Peyer's patch (tissue), 4 donors: ENCODE results near the gene ZBP1. TPM values are rescaled to one million over a fixed set of nuclear protein-coding genes. Genes with fewer than 3 reads are reported as not detected.

ENCODE experiments used
- DNase-seq, 3 donors: peaks; one replicate each; pipeline ENCODE4 v3.0.0-alpha.2; 2017 to 2019
- H3K27ac ChIP-seq, 4 donors: fragments of 200-600 bp; sonication (generic); one replicate each; pipeline ENCODE4 v1.5.1; 2016 to 2019
- H3K27me3 ChIP-seq, 2 donors: fragments of 200-600 bp; sonication (generic); one replicate each; pipeline ENCODE4 v1.5.1; 2019
- H3K36me3 ChIP-seq, 3 donors: fragments of 200-600 bp; sonication (generic); one replicate each; pipeline ENCODE4 v1.5.1; 2016 to 2019
- H3K4me1 ChIP-seq, 4 donors: fragments of 200-600 bp; sonication (generic); one replicate each; pipeline ENCODE4 v1.5.1; 2016 to 2019
- H3K4me3 ChIP-seq, 4 donors: fragments of 200-600 bp; sonication (generic); 1 replicate in 3 of 4; 2 replicates in 1 of 4; pipeline ENCODE4 v1.5.1; 2016 to 2019; ENCODE audit warnings: mild to moderate bottlenecking in 1 of 4
- H3K9me3 ChIP-seq, 4 donors: fragments of 200-600 bp; sonication (generic); one replicate each; pipeline ENCODE4 v1.5.1; 2016 to 2019; ENCODE audit warnings: mild to moderate bottlenecking in 1 of 4
- POLR2A ChIP-seq, 2 donors: fragments of 450-650 bp; IDR thresholded peaks; one replicate each; pipeline ENCODE4 v1.5.1; 2017; ENCODE audit warnings: antibody characterized with exemption in 2 of 2, mild to moderate bottlenecking in 2 of 2, moderate library complexity in 2 of 2
- total RNA-seq, 4 donors: library from RNA; depleted of rRNA; stranded (reverse); fragments of >200 nt; gene quantifications; one replicate each; pipeline ENCODE4 v1.1.0, GENCODE V29; 2016
- TF ChIP-seq, protein P1 (sequence below), 6 experiments: fragments of 450-650 bp in 4 of 6; fragments of 200-600 bp in 2 of 6; sonication (generic) in 1 of 6; IDR thresholded peaks; one replicate each; pipeline ENCODE4 v1.5.1; 2017 to 2019; ENCODE audit warnings: antibody characterized with exemption in 6 of 6, mild to moderate bottlenecking in 3 of 6, moderate library complexity in 1 of 6

ZBP1 gene
- total RNA-seq, 4 donors from 2014 or later: 2.3 to 14.0 (median 9.8) TPM; not detected in 1

DNA sequence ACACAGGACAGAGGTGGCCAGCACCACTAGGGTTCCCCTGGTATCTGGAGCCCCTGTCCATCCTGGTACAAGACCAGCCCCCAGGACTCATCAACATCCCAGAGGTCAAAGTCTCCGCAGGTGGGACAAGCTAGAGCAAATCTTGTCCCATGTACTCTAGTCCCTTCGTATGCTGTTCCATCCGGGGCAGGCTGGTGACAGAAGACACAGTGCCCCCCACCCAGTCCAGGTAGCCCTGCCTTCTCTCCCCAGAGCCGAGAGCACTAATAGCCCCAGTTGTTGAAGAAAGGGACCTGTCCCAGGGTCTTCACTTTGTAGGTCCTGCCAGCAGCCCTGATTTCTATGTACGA lies 38.2 kb downstream of the ZBP1 start:
- H3K27ac ChIP-seq: peak overlapping the region in 3 of 4 donors; percentile 32 to 88 (median 83)
- peak in 1 of 3 donors; percentile 44 for DNase-seq
- peaks cover 0 to 40% (median 0%) of the 10 kb centered on the region in 4 donors for H3K4me1 ChIP-seq
- H3K36me3 ChIP-seq: no peaks in the 10 kb centered on the region
- TF ChIP-seq POLR2A (IDR thresholded peaks at IDR 0.05): no peak
- TF ChIP-seq, protein P1, sequence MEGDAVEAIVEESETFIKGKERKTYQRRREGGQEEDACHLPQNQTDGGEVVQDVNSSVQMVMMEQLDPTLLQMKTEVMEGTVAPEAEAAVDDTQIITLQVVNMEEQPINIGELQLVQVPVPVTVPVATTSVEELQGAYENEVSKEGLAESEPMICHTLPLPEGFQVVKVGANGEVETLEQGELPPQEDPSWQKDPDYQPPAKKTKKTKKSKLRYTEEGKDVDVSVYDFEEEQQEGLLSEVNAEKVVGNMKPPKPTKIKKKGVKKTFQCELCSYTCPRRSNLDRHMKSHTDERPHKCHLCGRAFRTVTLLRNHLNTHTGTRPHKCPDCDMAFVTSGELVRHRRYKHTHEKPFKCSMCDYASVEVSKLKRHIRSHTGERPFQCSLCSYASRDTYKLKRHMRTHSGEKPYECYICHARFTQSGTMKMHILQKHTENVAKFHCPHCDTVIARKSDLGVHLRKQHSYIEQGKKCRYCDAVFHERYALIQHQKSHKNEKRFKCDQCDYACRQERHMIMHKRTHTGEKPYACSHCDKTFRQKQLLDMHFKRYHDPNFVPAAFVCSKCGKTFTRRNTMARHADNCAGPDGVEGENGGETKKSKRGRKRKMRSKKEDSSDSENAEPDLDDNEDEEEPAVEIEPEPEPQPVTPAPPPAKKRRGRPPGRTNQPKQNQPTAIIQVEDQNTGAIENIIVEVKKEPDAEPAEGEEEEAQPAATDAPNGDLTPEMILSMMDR (IDR thresholded peaks at IDR 0.05): no peak
- peak overlapping the region in 1 of 4 donors; percentile 39 for H3K4me3 ChIP-seq
- H3K27me3 ChIP-seq: no peaks in the 10 kb centered on the region
- no peaks in the 10 kb centered on the region for H3K9me3 ChIP-seq

DNA sequence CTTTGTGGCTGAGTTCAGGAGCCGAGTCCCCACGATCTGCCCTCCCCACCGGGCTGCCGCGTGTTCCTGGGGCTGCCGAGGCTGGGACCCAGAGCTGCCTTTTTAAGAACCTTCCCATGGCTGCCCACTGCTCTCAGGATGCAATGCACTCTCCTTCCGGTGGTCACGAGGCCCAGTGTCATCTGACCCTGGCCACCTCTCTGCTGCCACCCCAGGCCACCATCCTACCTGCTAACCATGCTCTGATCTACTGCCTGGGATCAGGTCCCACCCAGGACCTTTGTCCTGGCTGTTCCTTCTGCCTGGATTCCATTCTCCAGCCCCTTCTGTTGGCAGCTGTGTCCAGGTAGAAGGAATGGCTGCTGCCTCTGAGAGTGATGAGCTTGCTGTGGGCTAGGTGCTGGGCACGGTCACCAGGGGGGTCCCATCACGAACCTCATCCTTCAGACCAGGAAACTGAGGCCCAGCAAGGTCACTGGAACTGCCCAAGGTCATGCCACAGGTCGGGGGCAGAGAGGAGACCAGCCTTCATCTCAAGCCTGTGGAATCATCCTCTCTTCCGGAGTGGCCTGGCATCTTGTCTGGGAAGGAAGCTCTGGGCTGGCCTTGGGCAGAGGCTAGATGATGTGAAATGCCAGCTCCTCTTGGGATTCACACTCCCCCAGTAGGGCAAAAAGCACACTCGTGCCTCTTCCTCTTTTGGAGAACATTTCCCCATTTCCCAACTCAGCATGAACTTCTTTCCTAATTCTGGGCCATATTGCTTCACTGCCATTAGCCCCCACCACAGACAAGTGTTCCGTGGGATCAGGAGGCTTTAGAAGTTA lies 38.8 kb downstream of the ZBP1 start:
- DNase-seq: peak in 1 of 3 donors; percentile 66
- H3K4me1 ChIP-seq: peaks cover 0 to 40% (median 0%) of the 10 kb centered on the region in 4 donors
- H3K9me3 ChIP-seq: no peaks in the 10 kb centered on the region
- no peaks in the 10 kb centered on the region for H3K36me3 ChIP-seq
- H3K27me3 ChIP-seq: no peaks in the 10 kb centered on the region
- TF ChIP-seq POLR2A (IDR thresholded peaks at IDR 0.05): peak in 1 of 2 donors; percentile 37
- TF ChIP-seq, protein P1 (IDR thresholded peaks at IDR 0.05): peak in 2 of 6 experiments; percentile 23 to 41
- H3K27ac ChIP-seq: peak overlapping the region in 3 of 4 donors; percentile 32 to 88 (median 83)
- peak overlapping the region in 1 of 4 donors; percentile 39 for H3K4me3 ChIP-seq

DNA sequence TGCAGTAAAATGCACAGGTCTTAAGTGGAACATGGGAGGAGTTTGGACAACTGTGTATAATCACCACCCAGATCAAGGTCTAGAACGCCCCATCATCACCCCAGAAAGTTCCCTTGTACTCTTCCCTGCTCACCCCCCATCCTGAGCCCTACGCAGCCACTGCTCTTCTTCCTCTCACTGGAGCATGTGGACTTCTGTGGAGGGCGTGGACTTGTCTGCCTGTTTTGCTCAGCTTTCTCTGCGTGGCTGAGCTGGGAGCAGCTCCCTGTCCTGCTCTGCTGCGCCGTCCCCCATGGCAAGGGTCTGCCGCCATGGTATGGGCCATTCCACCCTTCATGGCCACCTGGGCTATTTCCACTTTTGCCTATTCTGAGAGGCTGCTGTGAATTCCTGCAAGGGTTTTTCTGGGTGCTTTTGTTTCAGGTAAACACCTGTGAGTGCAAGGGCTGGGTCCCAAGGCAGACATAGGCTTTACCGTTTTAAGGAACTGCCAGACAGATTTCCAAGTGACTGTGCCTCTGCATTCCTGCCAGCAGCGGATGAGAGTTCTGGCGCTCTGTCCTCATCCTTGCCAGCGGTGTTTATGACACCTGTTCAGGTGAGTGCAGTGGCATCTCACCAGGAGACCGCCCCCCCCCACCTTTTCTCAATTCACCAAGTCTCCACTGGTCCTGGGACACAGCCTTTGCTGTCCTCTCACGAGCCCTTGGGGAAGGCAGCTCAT lies 39.6 kb downstream of the ZBP1 start:
- no peaks in the 10 kb centered on the region for H3K9me3 ChIP-seq
- peak in 1 of 2 donors; percentile 63 for TF ChIP-seq POLR2A (IDR thresholded peaks at IDR 0.05)
- TF ChIP-seq, protein P1 (IDR thresholded peaks at IDR 0.05): peak in 1 of 6 experiments; percentile 15
- H3K4me1 ChIP-seq: peaks cover 0 to 35% (median 0%) of the 10 kb centered on the region in 4 donors
- peak overlapping the region in 1 of 4 donors; percentile 39 for H3K4me3 ChIP-seq
- peak in 1 of 3 donors; percentile 70 for DNase-seq
- peak overlapping the region in 3 of 4 donors; percentile 3 to 88 (median 83) for H3K27ac ChIP-seq
- no peaks in the 10 kb centered on the region for H3K36me3 ChIP-seq
- no peaks in the 10 kb centered on the region for H3K27me3 ChIP-seq

DNA sequence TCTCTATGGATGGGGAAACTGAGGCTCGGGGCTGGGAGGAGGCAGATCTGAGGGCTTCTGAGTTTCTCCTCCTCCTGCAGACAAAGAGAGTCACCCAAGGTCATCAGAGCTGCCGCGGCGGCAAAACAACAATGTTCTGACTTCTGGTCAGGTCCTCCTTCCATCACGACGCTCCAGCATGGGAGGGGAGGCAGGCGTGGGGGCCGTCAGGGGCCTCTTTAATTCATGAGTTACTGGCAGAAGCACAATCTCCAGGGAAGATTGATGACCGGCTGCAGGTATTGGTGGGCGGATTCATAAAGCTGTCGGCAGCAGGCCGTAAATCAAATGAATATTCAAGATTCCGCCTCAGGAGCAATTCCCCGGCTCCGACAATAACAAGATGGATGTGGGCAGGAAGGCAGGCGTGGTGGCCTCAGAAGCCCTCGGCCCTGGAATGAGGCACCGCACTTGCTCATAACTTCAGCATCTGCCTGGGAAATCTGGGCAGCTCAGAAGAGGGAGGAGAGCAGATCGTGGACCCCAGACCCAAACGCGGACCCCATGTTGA lies 40.3 kb downstream of the ZBP1 start:
- Histone ChIP-seq H3K4me1 (peaks cover 0 to 35% (median 0%) of the 10 kb centered on the region in 4 donors), H3K4me3 (no peak overlapping the region), H3K27ac (peak overlapping the region in 2 of 4 donors; percentile 83 to 88), H3K36me3 (no peaks in the 10 kb centered on the region), H3K27me3 (no peaks in the 10 kb centered on the region), H3K9me3 (no peaks in the 10 kb centered on the region)
- TF ChIP-seq, protein P1 (IDR thresholded peaks at IDR 0.05): no peak
- TF ChIP-seq POLR2A (IDR thresholded peaks at IDR 0.05): no peak
- DNase-seq: no peak

DNA sequence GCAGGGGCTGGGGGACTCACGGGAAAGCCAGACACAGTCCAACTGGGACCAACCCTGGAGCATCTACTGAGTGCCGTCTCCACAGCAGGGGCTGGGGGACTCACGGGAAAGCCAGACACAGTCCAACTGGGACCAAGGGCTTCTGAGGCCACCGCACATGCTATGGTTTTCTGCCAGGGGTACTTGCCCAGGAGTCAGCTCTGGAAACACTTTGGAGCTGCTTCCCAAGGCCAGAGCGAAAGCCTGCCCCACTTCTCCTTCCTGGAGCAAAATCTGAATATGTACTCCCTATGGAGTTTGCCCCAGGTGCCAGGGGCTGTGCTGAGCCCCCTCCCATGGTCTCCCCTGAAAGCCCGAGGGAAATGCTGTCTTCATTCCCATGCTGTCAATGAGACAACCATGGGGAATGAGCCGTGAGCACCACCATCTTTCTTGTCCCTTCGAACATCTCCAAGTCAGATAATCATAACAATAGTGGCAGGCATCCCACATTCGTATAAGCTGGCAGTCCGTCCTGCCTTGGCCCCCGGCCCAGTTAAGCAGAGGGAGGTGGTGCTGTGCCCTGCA lies 40.8 kb downstream of the ZBP1 start:
- Histone ChIP-seq H3K27me3 (no peaks in the 10 kb centered on the region), H3K27ac (peak overlapping the region in 1 of 4 donors; percentile 88)

More for the DNA sequence above, 40.8 kb downstream of the ZBP1 start:
- DNase-seq: no peak
- TF ChIP-seq, protein P1 (IDR thresholded peaks at IDR 0.05): no peak
- no peak for TF ChIP-seq POLR2A (IDR thresholded peaks at IDR 0.05)
- Histone ChIP-seq H3K4me1 (peaks cover 0 to 35% (median 0%) of the 10 kb centered on the region in 4 donors), H3K9me3 (no peaks in the 10 kb centered on the region), H3K36me3 (no peaks in the 10 kb centered on the region), H3K4me3 (no peak overlapping the region)
